Activated CD8-positive, alpha-beta T cell treated with anti-CD3 and anti-CD28 coated beads, Interleukin-2, amount 10 ng/mL, durations not matched to agents 7 days and 5 days (primary cell): ENCODE results near the gene LRRC45. TPM values are rescaled to one million over a fixed set of nuclear protein-coding genes. Genes with fewer than 3 reads are reported as not detected.

Experiments
- ATAC-seq: fragments of 150-1000 bp; cut with Tn5 transposase; one replicate; pipeline ENCODE4 v1.10.0; 2021; ENCODE audit warnings: moderate library complexity
- CTCF ChIA-PET: fragments of 350-600 bp; sonication (Branson Sonifier 250); formaldehyde crosslinking; loops from one replicate; lab custom pipeline; 2021; ENCODE audit warnings: antibody characterized with exemption; lab: Charles Lee
- POLR2A ChIA-PET: fragments of 350-600 bp; sonication (Branson Sonifier 250); formaldehyde crosslinking; loops from one replicate; lab custom pipeline; 2021; ENCODE audit warnings: antibody characterized with exemption; lab: Charles Lee
- DNase-seq: peaks from one replicate; pipeline ENCODE4 v3.0.0-alpha.2; 2020
- H3K27ac Mint-ChIP-seq: one replicate; pipeline ENCODE4 v1.8.0; 2021; ENCODE audit warnings: mild to moderate bottlenecking, mixed read lengths
- H3K27me3 Mint-ChIP-seq: one replicate; pipeline ENCODE4 v1.8.0; 2021; ENCODE audit warnings: low read depth, mixed read lengths
- H3K36me3 Mint-ChIP-seq: one replicate; pipeline ENCODE4 v1.8.0; 2021; ENCODE audit warnings: low read depth, mixed read lengths
- H3K4me1 Mint-ChIP-seq: one replicate; pipeline ENCODE4 v1.8.0; 2021; ENCODE audit warnings: low read depth, mixed read lengths
- H3K4me3 Mint-ChIP-seq: one replicate; pipeline ENCODE4 v1.8.0; 2021; ENCODE audit warnings: mild to moderate bottlenecking, mixed read lengths
- H3K9me3 Mint-ChIP-seq: one replicate; pipeline ENCODE4 v1.8.0; 2022; ENCODE audit warnings: mixed read lengths; ENCODE audit not compliant: insufficient read depth
- total RNA-seq, 2 experiments: library from RNA; stranded (reverse); gene quantifications; one replicate each; pipeline ENCODE4 v1.2.3, GENCODE V29; 2021

The LRRC45 gene
- total RNA-seq, 2 experiments from 2014 or later = 58.3 to 58.9 TPM

DNA sequence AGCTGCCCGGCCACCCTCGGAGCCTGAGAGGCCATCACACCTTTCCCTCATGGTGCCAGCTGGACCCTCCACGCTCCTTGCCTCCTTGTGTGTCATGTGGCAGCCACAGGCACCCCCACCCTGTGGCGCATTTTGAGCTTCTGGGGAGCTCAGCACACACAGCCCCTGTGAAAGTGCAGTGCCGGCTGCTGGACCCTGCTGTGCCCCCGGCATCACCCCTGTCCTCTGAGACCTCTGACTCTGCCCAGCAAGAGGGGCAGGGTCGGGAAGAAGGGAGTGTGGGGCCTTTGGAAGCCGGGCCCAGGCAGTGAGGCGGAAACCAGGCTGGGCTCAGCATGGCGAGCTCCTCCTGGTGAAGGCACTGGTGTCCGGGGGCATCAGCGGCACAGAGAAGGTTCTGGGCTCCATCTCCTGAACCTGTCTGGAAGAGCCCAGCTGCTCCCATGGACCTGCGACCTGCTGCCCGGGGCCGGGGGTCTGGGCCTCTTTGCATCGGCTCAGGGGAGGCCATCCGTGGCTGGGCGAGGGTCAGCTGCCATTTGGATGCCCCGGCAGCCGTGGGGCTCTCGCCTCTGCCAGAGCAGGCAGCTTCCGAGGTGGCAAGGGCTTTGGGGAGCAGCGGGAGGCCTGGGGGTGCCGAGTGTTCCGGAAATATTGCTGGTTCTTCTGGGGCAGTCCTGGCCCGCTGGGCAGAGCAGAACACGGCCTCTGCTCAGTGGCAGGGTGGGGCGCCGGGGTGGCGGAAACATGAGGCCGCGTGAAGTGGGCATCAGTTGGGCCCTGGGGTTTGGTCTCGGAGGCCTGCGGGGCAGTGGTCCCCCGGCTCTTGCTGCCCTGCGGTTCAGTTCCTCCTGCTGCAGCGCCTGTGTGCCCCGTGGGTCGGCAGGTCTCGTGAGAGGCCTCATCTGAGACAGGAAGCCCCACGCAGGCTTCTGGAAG is 18.3 kb upstream of the LRRC45 start:
- DNase-seq (no peak), ATAC-seq (no peak)
- Mint-ChIP-seq H3K36me3 (no peaks in the 10 kb centered on the region), H3K27ac (no peak overlapping the region), H3K9me3 (no peaks in the 10 kb centered on the region), H3K27me3 (no peaks in the 10 kb centered on the region), H3K4me3 (no peak overlapping the region), H3K4me1 (peaks cover 9% of the 10 kb centered on the region)
- ChIA-PET CTCF (interaction anchor here (0.9 kb wide), 1 partner anchor 15 kb away, joined by 3 read pairs; no protein-coding TSS in a partner anchor), POLR2A (interaction anchor here (0.6 kb wide), 1 partner anchor 62 kb away, joined by 6 read pairs; no protein-coding TSS in a partner anchor)

GRCh38 chr17:82005701-82006348 is 17.3 kb upstream of the LRRC45 start:
- H3K4me3 Mint-ChIP-seq = no peak overlapping the region
- no peak for DNase-seq
- H3K27ac Mint-ChIP-seq = no peak overlapping the region
- no peaks in the 10 kb centered on the region for H3K36me3 Mint-ChIP-seq
- ATAC-seq = no peak
- peaks cover 9% of the 10 kb centered on the region for H3K4me1 Mint-ChIP-seq
- ChIA-PET CTCF (interaction anchor here (1.5 kb wide), 1 partner anchor 15 kb away, joined by 3 read pairs; no protein-coding TSS in a partner anchor), POLR2A (no interaction called here)
- H3K9me3 Mint-ChIP-seq = no peaks in the 10 kb centered on the region
- H3K27me3 Mint-ChIP-seq = no peaks in the 10 kb centered on the region

DNA sequence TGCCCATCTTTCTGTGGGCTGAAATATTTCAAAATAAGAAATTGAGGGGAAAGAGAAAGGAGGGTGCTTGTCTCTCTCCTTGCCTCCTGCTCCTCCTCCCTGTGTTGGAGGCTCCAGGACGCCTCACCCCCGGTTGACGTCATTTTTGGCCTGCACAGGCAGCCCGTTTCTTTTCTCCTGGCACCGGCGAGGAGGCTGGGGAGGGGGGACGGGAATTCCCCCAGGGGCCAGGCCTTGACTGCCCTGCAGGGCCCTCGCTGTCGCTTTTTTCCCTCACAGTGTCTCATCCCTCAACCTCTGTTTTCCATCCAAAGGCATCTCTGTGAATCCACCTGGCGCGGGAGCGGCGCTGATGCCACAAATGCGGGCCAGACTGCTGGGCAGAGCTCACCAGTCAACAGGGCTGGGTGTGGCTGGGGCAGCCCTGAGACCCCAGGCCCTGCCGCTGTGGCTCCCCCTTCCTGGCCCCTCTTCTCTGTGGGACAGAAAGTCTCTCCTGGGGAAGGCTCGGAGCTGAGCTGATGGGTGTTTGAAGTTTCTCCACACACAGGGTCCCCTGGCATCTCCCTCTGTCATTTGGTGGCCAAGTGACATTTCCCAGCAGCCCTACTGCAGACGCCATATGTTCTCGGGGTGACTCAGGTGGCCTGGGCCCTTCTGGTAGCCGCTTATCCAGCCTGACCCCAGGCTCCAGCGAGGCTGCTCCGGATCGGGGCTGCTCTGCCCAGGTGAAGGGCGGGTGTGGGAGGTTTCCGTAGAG is 16.5 kb upstream of the LRRC45 start:
- ChIA-PET POLR2A (no interaction called here), CTCF (interaction anchor here (1.5 kb wide), 1 partner anchor 14 kb away, joined by 3 read pairs; no protein-coding TSS in a partner anchor)
- H3K27me3 Mint-ChIP-seq = no peaks in the 10 kb centered on the region
- no peak overlapping the region for H3K27ac Mint-ChIP-seq
- H3K4me3 Mint-ChIP-seq = no peak overlapping the region
- ATAC-seq (no peak), DNase-seq (no peak)
- H3K9me3 Mint-ChIP-seq = no peaks in the 10 kb centered on the region
- no peaks in the 10 kb centered on the region for H3K36me3 Mint-ChIP-seq
- H3K4me1 Mint-ChIP-seq = peaks cover 9% of the 10 kb centered on the region

GRCh38 chr17:82007228-82007494 is 15.9 kb upstream of the LRRC45 start:
- DNase-seq (no peak), ATAC-seq (no peak)
- ChIA-PET CTCF (interaction anchor here (1.5 kb wide), 1 partner anchor 13 kb away, joined by 3 read pairs; no protein-coding TSS in a partner anchor), POLR2A (no interaction called here)
- Mint-ChIP-seq H3K27ac (no peak overlapping the region), H3K4me1 (peaks cover 9% of the 10 kb centered on the region), H3K27me3 (no peaks in the 10 kb centered on the region), H3K9me3 (no peaks in the 10 kb centered on the region), H3K4me3 (no peak overlapping the region), H3K36me3 (no peaks in the 10 kb centered on the region)

- CTCF ChIA-PET = no interaction called here
- Mint-ChIP-seq H3K9me3 (no peaks in the 10 kb centered on the region), H3K4me3 (no peak overlapping the region), H3K36me3 (no peaks in the 10 kb centered on the region), H3K27me3 (no peaks in the 10 kb centered on the region), H3K4me1 (peaks cover 9% of the 10 kb centered on the region), H3K27ac (no peak overlapping the region)
- POLR2A ChIA-PET = no interaction called here
- DNase-seq (no peak), ATAC-seq (no peak)
Observed at GRCh38 chr17:82007495-82008257, 15.4 kb upstream of the LRRC45 start.

DNA sequence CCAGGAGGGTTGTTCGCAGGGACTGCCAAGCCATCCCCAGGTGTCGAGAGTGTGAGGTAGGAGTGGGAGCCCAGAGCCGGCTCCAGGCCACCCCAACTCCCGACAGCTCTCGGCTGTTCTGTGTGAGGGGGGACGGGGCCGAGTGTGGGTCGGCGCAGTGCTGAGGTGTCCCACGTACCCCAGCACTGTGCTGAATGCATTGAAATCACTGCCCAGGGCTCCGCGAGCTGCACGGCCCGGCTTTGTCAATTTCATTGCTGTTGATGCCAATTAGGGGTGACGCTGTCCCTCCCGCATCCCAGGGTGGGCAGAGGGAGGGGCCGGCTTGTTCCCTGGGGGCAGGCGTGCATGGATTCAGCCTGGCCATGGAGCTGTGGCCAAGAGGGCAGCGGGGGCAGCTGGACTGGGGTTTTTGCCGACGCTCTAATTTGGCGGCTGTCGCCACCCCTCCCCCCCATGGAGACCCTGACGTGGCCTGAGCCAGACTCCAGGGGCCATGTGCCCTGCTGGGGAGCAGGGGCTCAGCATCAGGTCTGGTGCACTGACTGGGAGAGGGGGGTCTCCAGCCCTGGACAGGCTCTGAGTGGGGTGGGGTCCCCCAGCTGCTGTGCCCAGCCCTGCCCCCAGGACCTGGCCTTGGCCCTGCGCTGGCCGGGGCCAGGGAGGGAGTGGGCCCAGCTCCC is 14.7 kb upstream of the LRRC45 start:
- no peaks in the 10 kb centered on the region for H3K36me3 Mint-ChIP-seq
- DNase-seq = no peak
- POLR2A ChIA-PET = interaction anchor here (0.9 kb wide), 1 partner anchor 11 kb away, joined by 3 read pairs; no protein-coding TSS in a partner anchor
- H3K4me1 Mint-ChIP-seq = peaks cover 9% of the 10 kb centered on the region
- H3K4me3 Mint-ChIP-seq = no peak overlapping the region
- CTCF ChIA-PET = interaction anchor here (1.9 to 2.1 kb wide), 2 partner anchors 11 to 49 kb away, joined by 5 read pairs; no protein-coding TSS in a partner anchor
- no peak for ATAC-seq
- H3K27ac Mint-ChIP-seq = no peak overlapping the region
- no peaks in the 10 kb centered on the region for H3K27me3 Mint-ChIP-seq
- H3K9me3 Mint-ChIP-seq = no peaks in the 10 kb centered on the region

DNA sequence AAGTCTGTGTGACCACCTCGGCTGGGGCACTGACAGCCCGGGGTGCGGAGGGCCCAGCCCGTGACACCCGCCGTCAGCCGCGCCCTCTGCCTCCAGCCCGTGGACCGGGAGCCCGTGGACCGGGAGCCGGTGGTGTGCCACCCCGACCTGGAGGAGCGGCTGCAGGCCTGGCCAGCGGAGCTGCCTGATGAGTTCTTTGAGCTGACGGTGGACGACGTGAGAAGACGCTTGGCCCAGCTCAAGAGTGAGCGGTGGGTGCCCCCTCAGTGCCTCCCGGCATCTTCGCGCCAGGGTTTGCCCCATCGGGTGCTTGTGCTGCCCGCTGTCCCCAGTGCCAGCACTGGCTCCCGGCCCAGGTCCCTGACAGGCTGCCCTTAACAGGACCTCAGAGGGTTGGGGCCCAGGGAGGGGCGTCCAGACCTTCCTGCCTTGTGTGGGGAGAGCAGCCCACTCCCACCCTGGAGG is 14.1 kb upstream of the LRRC45 start:
- Mint-ChIP-seq H3K27ac (no peak overlapping the region), H3K36me3 (no peaks in the 10 kb centered on the region), H3K4me3 (no peak overlapping the region), H3K27me3 (no peaks in the 10 kb centered on the region), H3K9me3 (no peaks in the 10 kb centered on the region), H3K4me1 (peaks cover 9% of the 10 kb centered on the region)
- DNase-seq (no peak), ATAC-seq (no peak)
- POLR2A ChIA-PET = interaction anchor here (0.8 to 0.9 kb wide), 2 partner anchors 11 to 13 kb away, joined by 3 to 4 read pairs; no protein-coding TSS in a partner anchor
- CTCF ChIA-PET = interaction anchor here (1.9 to 2.1 kb wide), 2 partner anchors 11 to 50 kb away, joined by 5 read pairs; no protein-coding TSS in a partner anchor

GRCh38 chr17:82009413-82009812 is 13.7 kb upstream of the LRRC45 start:
- Mint-ChIP-seq H3K4me1 (peaks cover 9% of the 10 kb centered on the region), H3K4me3 (no peak overlapping the region), H3K27ac (no peak overlapping the region), H3K27me3 (no peaks in the 10 kb centered on the region), H3K36me3 (no peaks in the 10 kb centered on the region), H3K9me3 (no peaks in the 10 kb centered on the region)
- ChIA-PET POLR2A (interaction anchor here (0.6 to 0.9 kb wide), 3 partner anchors 8 to 12 kb away, joined by 3 to 4 read pairs (median 3); no protein-coding TSS in a partner anchor), CTCF (interaction anchor here (1.9 to 2.1 kb wide), 2 partner anchors 10 to 50 kb away, joined by 5 read pairs; no protein-coding TSS in a partner anchor)
- ATAC-seq = no peak
- DNase-seq = no peak

DNA sequence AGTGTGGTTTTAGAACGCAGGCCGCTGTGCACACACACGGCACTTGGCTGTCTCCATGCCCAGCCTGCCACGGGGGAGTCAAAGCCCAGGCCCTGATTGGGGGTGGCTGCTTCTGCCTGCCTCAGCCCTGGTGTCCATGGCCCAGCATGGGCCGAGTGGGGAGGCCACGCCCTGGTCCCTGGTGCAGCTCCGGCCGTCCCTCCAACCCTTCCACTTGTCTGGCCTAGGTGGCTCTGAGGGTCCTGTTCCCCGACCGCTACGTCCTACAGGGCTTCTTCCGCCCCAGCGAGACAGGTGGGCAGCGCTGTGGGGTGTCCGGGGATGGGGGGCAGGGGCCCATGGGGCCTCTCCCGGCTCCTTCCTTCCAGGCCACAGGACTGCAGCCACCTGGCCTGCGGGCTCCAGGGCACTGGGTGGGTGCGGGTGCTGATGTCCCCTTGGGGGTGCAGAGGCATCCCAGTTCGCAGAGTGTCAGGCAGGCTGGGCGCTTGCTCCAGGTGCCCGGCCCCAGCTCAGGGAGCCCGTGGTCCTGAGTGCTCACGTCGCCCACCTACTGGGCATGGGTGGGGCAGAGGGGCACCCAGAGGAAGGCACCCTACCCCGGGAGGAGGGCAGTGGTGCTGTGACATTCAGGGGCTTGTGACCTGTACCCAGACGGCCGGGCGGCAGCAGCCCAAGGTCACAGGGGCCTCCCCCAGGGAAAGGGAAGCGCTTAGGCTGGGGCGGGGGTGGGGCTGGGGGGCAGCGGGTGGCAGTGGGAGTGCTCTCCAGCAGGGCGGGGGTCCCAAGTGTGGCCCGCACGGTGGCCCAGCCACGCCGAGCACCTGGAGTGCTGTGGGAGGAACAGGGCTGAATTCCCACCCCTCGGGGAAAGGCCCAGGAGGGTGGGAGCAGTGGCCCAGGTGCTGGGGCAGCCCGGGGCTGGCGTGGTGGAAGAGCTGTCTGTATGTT is 12.3 kb upstream of the LRRC45 start:
- Mint-ChIP-seq H3K9me3 (no peaks in the 10 kb centered on the region), H3K36me3 (no peaks in the 10 kb centered on the region), H3K27ac (no peak overlapping the region), H3K4me3 (no peak overlapping the region), H3K4me1 (peaks cover 9% of the 10 kb centered on the region), H3K27me3 (no peaks in the 10 kb centered on the region)
- no peak for ATAC-seq
- DNase-seq = no peak
- ChIA-PET POLR2A (interaction anchor here (1.6 kb wide), 1 partner anchor 11 kb away, joined by 3 read pairs; no protein-coding TSS in a partner anchor), CTCF (interaction anchor here (0.5 to 1.9 kb wide), 4 partner anchors 9 to 118 kb away, joined by 3 to 5 read pairs (median 3); partner anchors contain the start of gene DCXR)
